Activated T-helper 2 cell treated with anti-CD3 and anti-CD28 coated beads, Interferon-gamma antibody, Interleukin-2, Interleukin-4, amounts not matched to agents 10 μg/mL and 5 μg/mL and 100 μg/mL, durations not matched to agents 14 hours and 24 hours and 36 hours (primary cell): ENCODE measurements around the gene CFAP47. TPM values are rescaled to one million over a fixed set of nuclear protein-coding genes. Genes with fewer than 3 reads are reported as not detected.

Experiments used
- total RNA-seq: library from RNA; stranded (reverse); gene quantifications from 2 replicates; pipeline ENCODE4 v1.2.3, GENCODE V29; 2022

The CFAP47 gene
- total RNA-seq, 1 donor from 2014 or later, result not detected

Other genes starting within 250 kb of the CFAP47 start
- not detected in 2 replicates for gene MAGEB16, start 121.4 kb upstream of the CFAP47 start, total RNA-seq